Measurements from ENCODE around the gene COX11.

Gene COX11

DNA sequence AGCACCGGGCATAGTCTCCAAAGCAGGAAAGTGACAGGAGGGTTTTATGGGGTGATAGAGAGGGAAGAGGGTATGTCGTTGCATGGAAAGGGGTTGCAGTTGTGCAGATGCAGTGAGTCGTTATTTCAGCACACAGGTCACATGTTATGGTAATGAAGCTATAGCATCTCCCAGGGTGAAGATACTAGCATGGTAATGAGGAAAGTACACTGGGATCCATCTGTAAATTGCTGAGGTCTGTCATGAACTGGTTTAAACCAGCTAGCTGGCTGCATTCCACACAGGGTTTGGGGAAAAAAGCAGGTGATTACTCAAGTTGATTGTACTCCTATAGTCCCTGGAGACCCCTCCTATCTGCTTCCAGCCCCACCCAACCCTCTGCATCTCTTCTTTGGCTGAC lies 11.7 kb downstream of the COX11 start:
- DNase-seq = no peak

DNA sequence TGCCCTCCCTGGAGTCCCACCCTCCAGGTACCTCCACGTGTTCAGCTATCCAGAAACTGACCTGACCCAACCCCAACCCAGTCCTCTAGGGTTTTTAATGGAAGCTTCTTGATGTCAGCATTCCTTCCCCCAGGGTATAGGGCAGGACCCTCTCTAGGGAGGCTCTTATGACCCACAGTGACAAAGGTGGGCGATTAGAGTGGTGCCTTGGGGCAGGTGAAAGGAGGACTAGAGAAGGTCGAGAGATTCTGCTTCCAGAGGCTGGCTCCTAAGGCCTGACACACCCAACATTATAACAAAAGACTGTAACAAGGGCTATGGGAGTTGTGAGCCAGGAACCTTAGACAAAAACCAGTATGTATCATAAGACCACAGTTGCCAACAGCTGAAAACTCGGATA lies 17.2 kb downstream of the COX11 start:
- no peak for DNase-seq

DNA sequence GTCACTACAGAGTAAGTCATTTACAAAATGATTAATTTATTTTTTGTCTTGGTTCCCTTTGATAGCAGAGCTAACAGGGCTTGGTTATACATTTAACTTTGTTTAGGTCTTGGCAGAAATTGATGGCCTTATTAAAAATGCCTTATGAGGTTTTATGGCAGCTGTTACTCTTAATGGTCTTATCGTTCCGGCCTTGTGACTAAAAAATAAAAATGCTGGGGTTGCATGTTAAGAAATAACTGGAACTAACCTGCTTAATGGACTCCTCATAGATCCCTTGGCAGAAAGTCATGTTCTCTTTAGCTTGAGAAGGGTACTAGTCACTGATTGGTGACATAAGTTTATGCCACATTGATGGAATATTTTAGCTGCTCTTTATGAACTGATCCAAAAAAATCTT lies 18.3 kb downstream of the COX11 start:
- no peak for DNase-seq

DNA sequence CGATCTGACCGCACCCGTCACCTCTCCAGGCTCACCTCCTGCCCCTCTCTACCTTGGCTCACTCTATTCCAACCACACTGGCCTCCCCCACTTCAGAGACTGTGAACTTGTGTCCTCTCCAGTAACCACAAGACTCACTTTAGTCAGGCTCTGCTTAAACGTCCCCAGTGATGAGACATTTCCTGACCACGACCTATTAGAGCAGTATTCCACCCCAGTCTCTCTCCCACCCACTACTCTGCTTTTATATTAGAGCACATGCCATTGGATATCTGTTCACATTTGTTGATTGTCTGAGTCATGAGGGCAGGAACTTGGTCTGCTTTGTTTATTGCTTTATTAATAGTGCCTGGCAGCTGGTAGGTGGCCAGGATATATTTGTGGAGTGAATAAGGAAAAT lies 20.1 kb downstream of the COX11 start:
- DNase-seq = no peak

DNA sequence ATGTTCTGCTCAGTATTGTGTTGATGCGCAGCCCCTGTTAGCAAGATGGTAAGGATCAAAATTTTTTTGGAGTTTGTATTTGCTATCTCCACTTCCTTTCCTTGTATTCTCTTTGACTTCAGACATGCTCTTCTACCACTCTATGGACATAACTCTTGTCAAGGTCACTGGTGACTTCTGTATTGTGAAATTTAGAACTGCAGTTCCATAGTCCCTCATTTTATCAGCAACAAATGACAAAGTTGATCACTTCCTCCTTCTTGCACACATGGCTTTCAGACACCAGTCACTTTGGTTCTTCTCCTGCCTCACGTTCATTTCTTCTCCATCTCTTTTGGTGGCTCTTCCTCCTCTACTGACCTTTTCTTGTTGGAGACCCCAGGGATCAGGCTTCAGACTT lies 21.1 kb downstream of the COX11 start:
- no peak for DNase-seq

DNA sequence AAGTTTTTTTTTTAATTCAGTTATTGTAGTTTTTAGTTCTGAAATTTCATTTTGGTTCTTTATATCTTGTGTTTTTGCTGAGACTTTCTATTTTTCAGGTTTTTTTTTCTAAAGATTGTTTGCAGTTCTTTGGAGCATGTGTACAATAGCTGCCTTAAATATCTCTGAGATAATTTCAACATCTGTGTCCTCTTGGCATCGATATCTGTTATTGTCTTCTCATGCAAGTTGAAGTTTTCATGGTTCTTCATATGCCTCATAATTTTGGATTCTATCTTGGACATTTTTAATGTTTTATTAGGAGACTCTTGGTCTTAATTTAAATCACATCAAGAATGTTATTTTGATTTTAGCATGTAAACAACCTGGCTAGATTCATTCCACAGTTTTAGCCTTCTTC lies 22.8 kb downstream of the COX11 start:
- no peak for DNase-seq

DNA sequence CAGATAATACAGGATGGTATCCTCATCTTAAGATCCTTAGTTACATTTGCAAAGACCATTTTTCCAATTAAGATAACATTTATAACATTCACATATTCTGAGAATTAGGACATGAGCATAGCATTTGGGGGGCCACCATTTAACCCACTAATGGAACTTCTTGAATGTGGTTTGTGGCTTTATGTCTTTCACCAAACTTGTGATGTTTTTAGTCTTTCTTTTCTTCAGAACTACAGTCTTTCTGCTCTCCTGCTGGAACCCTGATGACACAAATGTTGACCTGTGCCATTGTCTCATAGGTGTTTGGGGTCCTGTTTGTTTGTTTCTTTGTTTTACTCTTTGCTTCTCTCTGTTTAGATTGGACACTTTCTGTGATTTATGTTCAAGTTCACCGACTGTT lies 23.2 kb downstream of the COX11 start:
- DNase-seq = no peak

DNA sequence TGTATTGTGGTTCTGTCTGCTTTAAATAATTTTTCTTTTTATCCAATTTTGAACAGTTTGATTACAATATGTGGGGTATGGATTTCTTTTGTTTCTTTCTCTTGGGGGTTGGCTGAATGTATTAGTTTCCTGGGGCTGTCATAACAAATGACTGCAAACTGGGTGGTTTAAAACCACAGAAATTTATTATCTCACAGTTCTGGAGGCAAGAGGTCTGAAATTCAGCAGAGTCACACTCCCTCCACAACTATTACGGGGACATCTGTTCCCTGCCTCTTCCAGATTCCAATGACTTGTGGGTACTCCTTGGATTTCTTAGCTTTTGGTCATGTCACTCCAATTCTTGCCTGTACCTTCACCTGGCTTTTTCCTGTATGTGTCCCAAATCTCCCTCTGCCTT lies 23.7 kb downstream of the COX11 start:
- DNase-seq = no peak

DNA sequence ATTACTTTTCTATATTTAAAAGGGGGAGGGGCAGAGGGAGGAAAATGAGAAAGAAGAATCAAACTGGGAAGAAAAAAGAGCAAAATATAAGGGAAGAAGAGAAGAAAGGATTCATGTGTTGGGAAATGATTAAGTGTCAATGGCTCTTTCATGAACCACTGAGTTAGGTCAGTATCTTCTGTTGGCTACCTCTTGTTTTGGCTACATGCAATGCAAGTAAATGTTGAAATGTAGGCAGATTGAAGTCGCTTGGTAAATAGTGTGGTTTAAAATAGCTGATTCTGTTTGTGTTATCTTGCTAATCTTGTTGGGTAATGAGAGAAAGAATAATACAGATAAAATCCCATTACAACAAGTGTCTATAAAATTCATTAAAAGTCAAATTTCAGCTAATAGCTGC lies 27.2 kb downstream of the COX11 start:
- no peak for DNase-seq

DNA sequence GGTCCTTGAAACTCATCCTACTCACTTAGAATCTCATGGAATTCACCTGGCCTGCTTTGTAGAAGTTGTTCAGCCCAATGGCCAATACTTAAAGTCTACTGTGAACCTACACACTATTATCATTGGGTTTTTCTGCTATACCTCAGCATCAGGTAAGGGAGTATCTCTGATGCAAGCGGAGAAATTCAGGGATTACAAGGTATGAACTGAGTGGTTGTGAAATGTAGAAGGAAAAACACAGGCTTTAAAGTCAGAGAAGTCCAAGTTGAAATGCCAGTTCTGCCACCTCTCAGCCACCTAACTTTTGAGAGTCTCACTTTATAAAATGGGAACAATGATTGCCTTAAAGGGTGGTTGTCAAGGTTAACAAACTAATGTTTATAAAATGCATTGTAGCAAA lies 31.0 kb downstream of the COX11 start:
- no peak for DNase-seq

DNA sequence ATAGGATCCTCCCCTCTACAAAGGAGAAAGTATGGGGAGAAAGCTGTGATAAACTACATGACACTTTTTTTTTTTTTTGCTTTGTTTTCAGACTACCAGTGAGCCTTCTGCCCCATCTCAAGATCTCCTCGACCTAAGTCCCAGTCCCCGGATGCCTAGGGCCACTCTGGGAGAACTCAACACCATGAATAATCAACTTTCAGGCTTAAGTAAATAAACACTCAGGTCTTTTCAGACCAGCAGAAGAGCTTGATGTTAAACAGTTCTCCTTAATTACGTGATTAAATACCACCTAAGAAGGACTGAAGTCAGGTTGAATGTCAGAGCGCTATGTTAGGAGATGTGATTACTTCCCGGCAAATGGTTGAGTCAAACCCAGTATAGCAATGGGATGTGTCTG lies 31.4 kb downstream of the COX11 start:
- DNase-seq = no peak

DNA sequence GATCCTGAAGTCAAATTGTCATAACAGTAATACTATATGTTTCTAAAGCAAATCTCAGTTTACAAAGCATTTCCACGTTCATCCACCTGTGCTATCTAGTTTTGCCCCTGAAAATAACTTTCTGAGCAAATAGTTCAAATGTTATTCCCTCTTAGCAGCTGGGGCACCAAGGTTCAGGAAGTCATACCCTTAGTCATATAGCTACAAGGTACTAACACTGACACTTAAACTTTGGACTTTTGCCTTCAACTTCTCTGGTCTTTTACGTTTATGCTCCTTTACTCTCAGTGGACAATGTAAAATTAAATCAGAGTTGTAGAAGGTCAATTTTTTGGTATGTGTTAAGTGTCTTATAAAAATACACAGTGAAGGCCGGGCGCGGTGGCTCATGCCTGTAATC lies 33.0 kb downstream of the COX11 start:
- DNase-seq = no peak

DNA sequence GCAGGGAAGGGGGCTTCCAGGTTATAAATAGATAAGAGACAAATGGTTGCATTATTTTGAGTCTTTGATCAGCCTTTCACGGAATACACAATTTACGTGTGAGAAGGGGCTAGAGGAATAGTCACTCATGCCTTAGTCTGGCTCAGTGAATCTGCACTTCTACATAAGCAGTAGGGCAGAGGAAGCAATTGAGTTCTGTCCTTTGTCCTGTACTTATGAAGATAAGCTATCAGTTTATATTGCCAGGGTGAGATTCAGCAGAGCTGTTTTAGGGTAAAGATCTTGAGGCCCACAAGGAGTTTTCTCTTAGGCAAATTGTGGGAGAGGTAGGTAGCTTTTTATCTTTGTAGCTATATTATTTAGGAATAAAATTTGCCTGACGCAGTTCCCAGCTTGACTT lies 34.5 kb downstream of the COX11 start:
- DNase-seq = no peak

DNA sequence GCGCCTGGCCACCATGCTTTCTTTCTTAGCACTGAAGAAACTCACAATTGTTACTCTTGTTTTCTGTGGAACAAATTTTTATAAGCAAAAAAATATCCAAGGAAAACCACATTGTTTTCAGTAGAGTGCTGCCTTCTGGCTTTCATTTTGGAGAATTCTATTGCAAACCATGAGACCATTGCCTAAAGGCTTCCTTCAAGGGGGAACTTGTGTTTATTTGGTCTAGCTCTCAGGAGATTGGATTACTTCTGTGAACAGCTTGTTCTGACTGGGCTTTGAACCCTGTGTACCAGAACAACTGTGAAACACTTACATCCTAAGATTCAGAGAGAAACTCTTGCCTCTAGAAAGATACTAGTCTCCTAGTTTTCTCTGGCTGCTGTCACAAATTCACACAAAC lies 35.7 kb downstream of the COX11 start:
- no peak for DNase-seq

DNA sequence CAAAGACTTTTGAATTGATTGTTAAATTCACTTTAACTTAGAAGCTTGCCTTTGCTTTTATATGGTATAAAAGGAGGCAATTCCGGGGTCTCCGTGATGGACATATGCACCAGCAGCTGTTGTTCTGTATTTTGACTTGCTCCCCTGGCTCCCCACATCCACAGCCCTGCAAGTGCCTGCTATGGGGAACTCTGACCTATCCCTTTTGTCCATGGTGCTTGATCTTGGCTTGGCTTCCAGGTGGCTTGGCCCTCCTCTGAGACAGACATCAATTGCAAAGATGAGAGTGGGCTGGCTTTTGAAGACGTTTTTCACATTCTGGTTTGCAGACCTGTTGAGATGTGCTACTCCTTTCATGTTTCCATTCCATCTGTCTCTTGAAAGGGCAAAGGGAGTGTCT lies 40.9 kb downstream of the COX11 start:
- DNase-seq = no peak

DNA sequence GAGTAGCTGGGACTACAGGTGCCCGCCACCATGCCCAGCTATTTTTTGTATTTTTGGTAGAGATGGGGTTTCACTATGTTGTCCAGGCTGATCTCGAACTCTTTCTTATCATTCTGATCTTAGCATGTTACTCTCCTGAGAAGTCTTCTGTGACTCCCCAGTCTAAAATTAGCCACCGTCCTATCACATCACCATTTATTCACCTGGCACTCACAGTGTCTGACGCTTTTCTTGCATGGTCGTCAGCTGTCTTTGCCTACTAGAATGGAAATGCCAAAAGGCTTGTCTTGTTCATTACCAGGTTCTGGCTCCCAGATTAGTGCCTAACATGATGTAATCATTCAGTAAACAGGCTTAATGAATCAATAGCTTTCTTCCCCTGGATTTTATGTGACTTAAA lies 44.0 kb downstream of the COX11 start:
- DNase-seq = no peak

DNA sequence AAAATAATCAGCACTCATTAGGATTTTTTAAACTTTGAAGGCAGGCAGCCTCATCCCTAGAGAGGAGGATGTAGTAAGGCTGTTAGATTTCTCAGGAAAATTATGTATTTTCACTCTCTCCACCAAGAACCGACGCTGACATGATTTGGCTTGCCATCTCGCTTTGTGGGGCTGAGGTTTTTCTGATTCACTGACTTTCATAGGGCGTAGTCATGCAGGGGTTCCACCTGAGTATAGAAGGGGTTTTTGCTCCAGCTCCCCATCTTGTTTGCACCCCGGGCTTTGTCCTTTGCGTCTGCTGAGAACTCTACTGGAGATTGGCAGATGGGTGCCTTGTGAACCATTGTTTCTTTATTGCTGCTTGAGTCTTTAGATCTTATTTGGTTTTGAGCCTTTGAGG lies 47.6 kb downstream of the COX11 start:
- no peak for DNase-seq

DNA sequence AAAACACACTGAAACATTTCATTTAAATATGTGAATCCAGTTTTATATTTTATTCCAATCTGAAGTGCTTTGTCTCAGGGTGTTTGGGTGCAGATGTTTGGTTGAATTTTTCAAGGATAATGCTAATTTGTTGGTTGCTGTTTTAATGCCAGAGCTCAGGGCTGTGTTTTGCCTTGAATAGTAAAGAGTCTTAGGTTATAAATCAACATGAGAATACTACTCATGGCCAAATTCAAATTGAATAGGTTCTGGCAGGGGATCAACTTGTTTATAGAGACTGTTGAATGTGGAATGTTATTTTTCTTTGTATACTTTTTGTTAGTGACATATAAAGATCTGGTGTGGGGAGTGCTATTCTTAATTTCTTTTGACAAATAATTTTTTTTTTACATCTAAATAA lies 49.0 kb downstream of the COX11 start:
- DNase-seq = no peak

DNA sequence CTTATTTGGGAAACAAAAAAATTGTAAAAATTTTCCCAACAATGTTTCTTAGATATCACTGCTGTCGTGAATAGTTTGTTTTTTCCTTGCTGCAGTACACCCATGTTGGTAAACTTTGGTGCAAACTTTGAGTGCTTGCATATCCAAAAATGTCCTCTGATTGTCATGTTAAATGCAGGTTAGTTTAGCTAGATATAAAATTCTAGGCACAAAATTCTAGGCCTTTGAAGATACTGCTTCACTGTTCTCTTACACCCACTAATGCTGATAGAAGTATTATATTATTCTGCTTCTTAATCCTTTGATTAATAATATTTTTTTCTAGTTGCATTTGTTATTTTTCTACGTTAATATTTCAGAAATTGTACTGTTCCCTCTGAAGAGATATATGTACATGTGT lies 51.7 kb downstream of the COX11 start:
- DNase-seq = no peak

All from DMS153 (cell line).